GM15510 (cell line): ENCODE measurements around the gene GJB3.

ENCODE experiments used
- POLR2A ChIP-seq: IDR thresholded peaks from 3 replicates; pipeline ENCODE4 v1.6.1; 2011; ENCODE audit warnings: borderline replicate concordance; ENCODE audit not compliant: insufficient read length; ENCODE audit errors: extremely low read depth

GJB3 gene

DNA sequence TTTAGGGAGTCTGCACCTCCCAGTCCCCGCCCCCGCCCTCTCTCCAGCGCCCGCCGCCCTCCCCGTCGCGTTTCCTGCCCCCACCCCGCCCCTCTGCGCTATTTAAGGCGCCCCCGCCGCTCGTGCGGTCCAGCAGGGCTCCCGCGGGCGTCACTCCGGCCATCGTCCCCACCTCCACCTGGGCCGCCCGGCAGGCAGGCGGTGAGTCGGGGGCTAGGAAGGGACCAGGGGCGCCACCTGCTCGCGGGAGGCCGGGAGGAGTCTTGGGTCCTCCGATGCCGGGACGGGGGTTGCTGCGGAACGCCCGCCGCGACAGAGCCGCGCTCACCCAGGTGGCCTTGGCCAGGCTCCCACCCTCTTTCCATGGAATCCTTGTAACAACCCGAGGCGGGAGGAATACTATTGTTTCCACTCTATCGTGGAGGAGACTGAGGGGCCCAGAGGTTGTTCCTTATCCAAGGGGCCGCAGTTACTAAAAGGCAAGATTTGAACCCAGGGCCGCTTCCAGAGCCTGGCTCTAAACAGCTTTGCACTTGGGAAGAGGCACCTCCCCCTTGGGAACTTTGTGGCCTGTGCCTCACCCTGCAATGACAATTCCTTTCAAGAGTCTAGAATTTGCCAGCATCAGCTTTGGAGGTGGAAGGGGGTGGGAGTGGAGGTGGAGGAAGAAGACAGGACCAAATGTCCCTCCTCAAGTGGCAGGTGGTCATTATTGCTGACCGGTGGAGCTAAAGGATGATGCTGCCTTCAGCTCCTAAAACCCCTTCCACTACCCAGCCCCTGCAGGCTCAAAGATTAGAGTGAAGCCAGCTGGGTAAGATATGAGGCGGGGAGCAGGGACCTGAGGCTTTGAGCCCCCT lies 12.1 kb downstream of the GJB3 start, which contains the start of gene GJA4:
Gene GJA4 (plus strand): TSS at position 132 of the 860 bp plus-strand sequence. CDS start 1,215 bp downstream, outside the sequence.
- no peak for TF ChIP-seq POLR2A

DNA sequence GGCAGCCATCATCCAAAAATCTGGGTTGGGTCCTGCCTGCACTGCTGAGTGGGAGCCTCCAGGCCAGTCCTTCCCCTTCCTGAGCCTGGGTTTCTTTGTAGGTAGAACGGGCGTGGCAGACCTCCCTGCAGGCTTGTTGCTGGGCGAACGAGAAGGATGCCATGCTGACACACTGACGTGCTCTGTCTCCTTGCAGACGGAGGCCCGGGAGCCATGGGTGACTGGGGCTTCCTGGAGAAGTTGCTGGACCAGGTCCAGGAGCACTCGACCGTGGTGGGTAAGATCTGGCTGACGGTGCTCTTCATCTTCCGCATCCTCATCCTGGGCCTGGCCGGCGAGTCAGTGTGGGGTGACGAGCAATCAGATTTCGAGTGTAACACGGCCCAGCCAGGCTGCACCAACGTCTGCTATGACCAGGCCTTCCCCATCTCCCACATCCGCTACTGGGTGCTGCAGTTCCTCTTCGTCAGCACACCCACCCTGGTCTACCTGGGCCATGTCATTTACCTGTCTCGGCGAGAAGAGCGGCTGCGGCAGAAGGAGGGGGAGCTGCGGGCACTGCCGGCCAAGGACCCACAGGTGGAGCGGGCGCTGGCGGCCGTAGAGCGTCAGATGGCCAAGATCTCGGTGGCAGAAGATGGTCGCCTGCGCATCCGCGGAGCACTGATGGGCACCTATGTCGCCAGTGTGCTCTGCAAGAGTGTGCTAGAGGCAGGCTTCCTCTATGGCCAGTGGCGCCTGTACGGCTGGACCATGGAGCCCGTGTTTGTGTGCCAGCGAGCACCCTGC lies 13.2 kb downstream of the GJB3 start:
- TF ChIP-seq POLR2A, result no peak

DNA sequence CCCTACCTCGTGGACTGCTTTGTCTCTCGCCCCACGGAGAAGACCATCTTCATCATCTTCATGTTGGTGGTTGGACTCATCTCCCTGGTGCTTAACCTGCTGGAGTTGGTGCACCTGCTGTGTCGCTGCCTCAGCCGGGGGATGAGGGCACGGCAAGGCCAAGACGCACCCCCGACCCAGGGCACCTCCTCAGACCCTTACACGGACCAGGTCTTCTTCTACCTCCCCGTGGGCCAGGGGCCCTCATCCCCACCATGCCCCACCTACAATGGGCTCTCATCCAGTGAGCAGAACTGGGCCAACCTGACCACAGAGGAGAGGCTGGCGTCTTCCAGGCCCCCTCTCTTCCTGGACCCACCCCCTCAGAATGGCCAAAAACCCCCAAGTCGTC lies 13.8 kb downstream of the GJB3 start:
- TF ChIP-seq POLR2A, result no peak

DNA sequence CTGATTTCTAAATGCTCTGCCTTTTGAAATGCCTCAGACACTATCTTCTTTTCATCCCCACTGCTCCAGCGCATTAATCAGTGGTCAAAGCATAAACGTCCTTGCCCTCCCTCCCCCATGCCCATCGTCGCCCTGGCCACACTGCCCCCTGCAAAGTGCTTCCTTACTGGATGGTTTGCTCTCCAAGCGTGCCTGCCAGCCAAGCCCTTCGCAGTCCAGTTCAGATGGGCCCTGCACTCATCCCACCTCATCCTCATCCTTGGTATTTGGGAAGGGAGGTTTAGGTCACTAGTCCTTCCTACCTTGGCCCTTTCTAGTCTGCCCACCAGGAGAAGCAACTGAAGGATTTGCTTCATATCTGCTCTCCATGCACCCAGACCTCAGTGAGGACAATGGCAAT lies 14.9 kb downstream of the GJB3 start:
- TF ChIP-seq POLR2A, result no peak

DNA sequence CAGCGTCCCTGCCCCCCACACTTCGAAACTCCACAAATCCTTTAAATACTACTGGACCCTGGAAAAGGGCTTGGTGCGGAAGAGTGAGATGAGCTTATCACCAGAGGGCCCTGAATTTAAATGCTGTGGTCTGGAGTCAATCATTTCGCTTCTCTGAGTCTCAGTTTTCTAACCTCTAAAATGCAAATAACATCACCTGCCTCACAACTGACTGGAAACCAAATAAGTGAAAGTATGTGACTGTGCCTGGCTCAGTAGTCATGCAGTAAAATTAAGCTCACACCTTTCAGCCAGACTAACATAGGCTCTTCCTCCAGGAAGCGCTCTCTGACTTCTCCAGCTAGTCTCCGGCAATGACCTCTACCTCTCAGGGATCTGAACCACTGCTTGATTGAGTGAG lies 16.0 kb downstream of the GJB3 start:
- no peak for TF ChIP-seq POLR2A

DNA sequence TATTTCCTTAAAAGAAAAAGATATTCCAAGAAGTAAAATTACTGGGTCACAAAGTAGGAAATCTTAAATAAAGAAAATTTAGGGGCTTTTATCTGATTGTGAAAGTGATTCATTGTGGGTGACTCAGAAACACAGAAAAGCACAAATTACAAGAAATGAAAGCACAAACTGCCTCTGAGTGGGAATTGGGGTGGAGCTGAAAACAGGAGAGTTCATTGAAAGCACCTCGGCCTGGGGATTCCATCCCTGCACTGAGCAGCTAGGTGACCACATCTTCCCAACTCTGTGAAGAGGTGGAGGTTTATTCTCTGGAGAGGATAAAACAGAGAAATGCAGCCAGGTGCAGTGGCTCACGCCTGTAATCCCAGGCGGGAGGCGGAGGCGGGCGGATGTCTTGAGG lies 19.2 kb downstream of the GJB3 start:
- TF ChIP-seq POLR2A, result no peak

DNA sequence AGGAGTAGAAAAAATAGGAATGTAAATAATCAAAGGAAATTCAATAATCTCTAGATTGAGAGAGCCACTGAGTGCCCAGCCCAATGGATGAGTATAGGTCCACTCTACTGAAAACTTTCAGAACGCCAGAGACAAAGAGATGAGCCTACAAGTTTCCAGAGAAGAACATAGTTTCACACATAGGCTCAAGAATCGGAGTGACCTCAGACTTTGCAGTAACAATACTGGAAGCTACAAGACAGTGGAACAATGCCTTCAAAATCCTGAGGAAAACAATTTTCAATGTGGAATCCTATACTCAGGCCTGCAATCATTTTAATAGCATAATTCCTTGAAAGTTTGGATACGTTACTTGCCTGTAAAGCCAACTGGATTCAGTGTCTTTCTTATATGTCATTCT lies 22.8 kb downstream of the GJB3 start:
- TF ChIP-seq POLR2A, result no peak

DNA sequence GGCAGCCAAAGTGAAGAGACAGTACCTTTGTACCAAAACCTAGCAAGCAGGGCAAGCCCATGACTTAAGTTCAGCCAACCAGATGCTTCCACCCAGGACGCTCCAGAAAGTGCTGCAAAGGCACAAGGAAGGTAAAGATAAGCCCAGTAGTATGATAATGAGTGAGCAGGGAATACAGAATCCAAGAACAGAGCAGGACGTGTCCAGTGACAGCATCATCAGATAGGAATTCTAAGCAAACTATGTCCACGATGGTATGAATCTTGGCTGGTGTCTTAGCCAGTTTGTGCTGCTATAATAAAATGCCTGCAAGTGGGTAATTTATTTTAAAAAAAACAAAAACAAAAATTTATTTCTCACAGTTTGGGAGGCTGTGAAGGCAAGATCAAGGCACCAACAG lies 25.4 kb downstream of the GJB3 start:
- no peak for TF ChIP-seq POLR2A

- no peak for TF ChIP-seq POLR2A
Observed at GRCh38 chr1:34808051-34808810, 27.2 kb downstream of the GJB3 start.

DNA sequence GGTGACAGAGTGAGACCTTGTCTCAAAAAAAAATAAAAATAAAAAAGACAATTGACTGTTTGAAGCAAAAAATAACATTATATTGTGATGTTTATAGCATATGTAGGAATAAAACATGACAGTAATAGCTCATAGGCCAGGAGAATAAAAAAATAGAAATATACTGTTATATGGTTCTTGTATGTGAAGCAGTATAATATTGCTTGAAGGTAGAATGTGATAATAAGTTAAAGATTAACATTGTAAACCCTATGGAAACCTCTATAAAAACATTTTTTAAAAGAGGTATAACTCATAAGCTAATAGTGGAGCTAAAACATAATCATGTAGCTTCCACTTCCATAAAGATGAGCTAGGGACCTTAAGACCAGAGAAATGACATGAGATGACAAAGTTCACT lies 35.3 kb downstream of the GJB3 start:
- TF ChIP-seq POLR2A, result no peak

- no peak for TF ChIP-seq POLR2A
Observed at GRCh38 chr1:34816778-34817177, 35.8 kb downstream of the GJB3 start.

DNA sequence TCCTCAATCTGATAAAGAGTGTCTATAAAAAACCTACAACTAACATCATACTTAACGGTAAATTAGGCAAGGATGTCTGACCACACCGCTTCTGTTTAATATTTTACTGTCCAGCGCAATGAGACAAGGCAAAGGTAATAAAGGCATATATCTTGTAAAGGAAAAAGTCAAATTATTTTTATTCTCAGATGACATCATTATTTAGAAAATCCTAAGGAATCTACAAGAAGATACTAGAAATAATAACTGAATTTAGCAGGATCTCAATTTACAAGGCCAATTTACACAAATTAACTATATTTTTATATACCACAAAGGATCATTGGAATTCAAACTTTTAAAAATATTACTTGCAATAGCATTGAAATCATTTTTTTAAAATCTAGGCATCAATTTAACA lies 41.2 kb downstream of the GJB3 start:
- no peak for TF ChIP-seq POLR2A

DNA sequence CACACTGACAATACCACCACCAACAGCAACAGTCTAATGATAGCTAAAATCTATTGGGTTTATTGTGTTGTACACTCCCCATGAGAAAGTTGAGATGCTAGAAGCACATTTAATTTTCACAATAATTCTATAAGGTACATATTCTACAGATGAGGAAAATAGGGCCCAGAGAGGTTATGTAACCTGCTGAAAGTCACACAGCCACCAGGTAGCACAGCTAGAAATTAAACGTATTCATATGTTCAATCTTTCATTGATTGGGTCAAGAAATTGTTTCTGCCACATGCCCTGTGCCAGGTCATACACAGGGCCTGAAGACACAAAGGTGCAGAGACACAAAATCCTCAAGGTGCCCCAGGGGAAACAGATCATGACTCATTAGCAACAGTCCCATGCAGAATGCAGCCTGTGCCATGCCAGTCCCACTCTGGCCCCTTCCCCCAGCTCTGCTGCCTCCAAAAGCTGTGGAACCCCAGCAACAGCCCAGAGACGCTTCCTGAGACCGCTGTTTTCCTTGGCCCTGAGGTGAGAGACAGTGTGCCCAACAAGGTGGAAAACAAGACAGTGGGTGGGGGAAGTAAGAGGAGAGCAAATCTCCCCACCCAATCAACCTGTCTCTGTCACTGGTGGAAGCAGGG lies 43.9 kb downstream of the GJB3 start:
- TF ChIP-seq POLR2A, result no peak

DNA sequence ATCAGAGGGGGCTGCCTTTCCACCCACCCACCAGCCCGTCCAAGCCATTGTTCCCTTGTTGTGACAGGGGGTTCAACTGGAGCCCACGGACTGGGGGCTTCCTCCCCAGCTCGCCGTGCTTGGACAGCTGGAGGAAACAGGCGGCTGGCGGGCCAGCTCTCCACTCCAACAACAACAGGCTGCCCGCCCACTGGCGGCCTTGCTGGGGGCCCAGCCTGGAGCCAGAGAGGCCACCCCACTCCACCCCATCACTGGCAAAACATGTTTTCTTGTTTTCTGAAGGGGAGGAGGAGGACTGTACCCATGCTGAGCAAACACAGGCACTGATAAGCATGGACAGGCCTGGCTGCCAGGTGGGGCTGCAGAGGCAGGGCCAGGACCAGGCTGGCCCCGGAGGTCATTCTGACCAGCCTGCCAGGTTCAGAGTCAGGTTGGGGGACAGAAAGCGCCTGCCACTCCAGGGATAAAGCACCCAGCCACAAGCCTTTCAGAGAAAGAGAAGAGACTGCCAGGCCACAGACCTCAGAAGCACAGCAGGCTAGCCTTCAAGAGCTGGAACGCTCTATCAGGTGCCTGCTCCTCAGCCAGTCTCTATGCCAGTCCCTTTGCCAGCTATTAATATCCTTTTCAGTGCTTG lies 44.6 kb downstream of the GJB3 start:
- TF ChIP-seq POLR2A, result no peak

- no peak for TF ChIP-seq POLR2A
Observed at GRCh38 chr1:34827341-34827941, 46.4 kb downstream of the GJB3 start.

- TF ChIP-seq POLR2A, result no peak
Observed at GRCh38 chr1:34828611-34829010, 47.6 kb downstream of the GJB3 start.
